GM21515 (cell line): ENCODE measurements around the gene PRRT1B.

Experiments
- ATAC-seq: cut with Tn5 transposase; IDR thresholded peaks from one replicate; pipeline ENCODE4 v1.9.1; 2021; ENCODE audit not compliant: unreplicated experiment

Gene PRRT1B

GRCh38 chr9:131522257-131523085 is 22.9 kb upstream of the PRRT1B start:
- ATAC-seq = no peak

- ATAC-seq = no peak
These were observed 22.3 kb upstream of the PRRT1B start for GRCh38 chr9:131523086-131523388.

DNA sequence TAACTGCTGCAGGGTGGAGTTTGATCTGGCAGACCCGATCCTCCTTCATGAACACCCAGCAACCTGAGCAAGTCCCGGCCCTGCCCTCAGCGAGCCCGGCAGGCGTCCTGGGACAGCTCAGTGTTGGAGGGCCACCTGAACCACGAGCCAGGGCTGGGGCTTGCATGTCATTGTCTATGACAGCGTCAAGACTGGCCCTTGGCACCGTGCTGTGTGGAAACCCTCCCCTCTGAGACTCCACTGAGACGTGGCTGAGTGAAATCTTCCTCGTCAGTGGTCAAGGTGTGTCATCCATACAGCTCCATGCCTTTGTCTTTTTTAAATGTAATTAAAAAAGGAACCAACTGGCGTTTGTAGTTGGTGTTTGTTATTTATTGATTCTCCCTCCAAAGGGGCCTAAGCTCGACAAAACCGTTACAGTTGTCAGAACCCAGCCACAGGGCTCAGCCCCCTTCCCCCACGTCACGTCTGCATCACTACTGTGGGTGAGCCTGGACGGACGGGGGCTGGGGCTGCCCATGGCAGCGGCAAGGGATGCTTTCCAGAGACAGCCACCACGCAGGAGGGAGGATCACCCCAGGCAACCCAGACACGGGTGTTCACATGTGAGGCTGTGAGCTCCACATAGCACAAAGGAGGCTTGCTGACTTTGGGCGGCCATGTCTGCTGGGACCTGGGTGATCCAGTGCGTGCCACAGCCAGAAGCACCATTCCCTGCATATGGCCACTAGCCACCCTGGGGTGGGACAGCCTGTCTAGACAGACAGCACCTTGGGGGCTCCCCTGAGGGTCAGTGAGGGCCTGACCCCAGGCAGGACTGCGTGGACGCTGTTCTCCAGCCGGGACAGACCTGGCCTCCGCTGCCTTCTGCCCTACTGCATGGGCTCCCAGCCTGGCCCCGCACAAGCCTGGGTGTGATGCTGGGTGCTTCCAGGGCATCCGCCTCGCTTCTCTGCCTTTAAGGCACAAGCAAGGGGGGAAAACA is 21.6 kb upstream of the PRRT1B start:
- no peak for ATAC-seq

DNA sequence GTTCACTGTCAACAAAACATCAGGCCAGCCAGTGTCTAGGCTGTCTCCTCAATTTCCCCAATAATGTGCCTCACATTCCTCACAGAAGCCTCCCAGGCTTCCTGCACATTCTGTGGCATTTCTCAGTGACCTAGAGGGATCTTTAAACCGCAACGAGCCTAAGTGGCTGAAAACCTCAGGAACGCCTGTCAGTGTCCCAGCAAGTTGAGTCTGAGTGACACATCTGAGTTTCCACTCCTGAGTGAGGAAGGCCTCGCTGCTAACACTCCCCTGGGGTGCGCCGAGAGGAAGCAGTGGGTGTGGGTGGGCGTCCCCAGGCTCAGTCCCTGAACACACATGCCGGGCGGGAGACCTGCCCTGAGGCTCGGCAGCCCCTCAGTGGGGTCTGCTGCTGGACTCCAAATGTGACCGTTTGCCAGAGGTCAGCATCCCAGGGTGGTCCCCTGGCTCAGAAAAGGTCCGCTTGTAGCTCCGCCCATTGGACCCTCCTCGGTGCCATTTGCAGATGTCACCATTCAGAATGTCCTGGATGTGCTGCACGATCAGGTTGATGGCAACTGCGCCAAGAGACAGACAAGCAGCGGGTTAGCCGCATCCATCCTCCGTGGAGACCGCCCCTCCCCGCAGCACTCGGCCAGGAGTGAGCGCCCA is 20.5 kb upstream of the PRRT1B start:
- ATAC-seq = no peak

DNA sequence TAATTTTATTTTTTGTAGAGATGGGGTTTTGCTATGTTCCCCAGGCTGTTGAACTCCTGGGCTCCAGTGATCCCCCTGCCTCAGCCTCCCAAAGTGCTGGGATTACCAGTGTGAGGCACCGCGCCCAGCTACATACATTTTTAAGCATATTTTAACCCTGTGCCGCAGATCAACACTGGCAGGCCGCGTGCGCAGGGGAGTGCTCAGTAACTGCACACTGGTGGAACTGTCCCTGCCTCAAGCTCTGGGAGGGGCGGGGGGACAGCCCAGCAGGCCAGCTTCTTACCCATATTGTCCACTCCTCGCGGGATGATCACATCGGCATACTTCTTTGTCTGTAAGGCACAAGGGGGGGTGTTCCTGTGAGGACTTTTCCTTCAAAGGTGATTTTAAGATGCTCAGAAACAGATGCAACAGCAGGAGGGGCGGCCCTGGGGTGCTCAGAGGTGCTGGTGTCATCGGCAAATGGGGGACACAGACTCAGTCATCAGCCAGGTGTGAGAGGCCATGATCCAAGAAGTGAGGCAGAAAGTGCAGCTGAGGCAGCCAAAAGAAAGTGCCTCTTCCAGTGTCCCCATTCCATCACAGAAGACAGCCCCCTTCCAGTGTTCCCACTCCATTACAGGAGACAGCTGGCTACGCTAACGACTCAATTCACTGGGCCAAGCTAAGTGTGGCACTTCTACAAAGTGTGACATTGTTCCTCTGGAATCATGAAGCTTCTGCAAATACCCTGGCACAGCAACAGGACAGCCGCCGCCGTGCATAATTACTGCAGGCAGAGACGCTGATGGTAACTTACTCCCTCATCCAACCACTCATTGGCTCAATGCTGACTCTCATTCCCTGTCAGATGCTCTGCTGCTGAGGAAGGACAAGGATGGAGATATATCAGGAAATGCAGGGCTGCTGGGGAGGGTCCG is 19.4 kb upstream of the PRRT1B start:
- ATAC-seq = no peak

- ATAC-seq = no peak
These were observed 17.1 kb upstream of the PRRT1B start for GRCh38 chr9:131528186-131528585.

- ATAC-seq = no peak
These were observed 16.3 kb upstream of the PRRT1B start for GRCh38 chr9:131528886-131529505.

DNA sequence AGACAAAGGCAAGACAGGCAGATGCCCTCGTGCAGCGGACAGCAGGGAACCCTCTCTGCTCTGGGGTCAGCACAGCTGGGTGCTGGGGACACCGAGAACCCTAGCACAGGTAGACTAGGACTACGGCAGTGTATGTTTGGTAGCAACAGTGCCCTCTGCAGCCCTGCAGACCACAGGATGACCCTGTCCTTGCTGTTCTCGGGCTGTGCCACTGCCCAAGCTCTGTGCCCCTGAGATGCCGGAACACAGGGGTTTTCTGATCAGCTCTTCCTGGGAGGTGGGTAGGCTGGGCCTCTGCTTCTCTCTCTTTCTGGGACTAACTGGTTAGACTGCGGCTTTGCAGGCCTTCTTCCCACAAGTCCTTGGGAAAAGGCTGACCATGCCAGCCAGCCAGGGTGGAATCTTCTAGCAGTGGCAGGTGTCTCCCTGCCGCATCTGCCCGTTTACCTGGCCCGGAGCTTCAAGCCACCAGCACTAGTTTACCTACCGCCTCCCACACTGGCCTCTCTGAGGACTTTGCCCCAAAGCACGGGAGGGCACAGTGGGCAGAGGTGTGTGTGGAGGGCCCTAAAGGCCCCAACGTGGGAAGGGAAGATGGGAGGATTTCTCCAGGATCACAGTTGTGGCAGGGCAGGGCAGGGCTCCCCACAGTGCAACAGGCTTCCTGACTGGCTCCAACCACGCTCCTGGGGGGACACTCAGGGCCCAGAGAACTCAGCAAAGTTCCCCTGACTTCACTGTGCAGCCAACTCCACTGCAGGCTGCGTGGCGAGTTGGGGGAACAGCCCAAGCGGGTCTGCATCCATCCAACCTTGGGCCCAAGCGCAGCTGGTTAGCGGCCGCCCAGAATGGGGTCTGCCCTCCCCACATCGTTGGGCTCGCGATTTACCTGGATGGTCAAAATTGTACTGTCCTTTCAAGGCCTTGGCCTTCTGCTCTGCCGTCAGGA is 15.5 kb upstream of the PRRT1B start:
- no peak for ATAC-seq

GRCh38 chr9:131530546-131530919 is 14.8 kb upstream of the PRRT1B start:
- ATAC-seq = peak; percentile 7

GRCh38 chr9:131530920-131531832 is 14.1 kb upstream of the PRRT1B start, which contains the start of gene UCK1:
TSS of gene UCK1 (minus strand) at chr9:131531263. CDS start at chr9:131531174, 89 bp downstream.
- peak; percentile 61 for ATAC-seq

- ATAC-seq = no peak
These were observed 10.5 kb upstream of the PRRT1B start for GRCh38 chr9:131534721-131535237.

DNA sequence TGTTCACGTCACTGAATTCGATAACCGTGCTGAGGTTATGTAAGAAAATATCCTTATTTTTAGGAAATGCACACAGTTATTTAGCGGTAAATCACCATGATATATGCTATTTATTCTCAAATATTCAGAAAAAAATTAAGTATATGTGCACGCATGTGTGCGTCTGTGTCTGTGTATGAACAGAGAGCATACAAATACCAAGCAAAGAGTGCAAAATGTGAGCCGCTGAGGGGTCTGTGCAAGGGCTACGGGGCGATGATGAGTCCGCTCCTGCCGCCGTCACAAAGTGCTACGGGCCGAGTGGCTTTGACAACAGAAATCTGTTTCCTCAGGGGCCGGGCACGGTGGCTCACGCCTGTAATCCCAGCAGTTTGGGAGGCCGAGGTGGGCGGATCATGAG is 7.4 kb upstream of the PRRT1B start:
- ATAC-seq = no peak

- ATAC-seq = no peak
These were observed 6.0 kb upstream of the PRRT1B start for GRCh38 chr9:131539223-131539923.

DNA sequence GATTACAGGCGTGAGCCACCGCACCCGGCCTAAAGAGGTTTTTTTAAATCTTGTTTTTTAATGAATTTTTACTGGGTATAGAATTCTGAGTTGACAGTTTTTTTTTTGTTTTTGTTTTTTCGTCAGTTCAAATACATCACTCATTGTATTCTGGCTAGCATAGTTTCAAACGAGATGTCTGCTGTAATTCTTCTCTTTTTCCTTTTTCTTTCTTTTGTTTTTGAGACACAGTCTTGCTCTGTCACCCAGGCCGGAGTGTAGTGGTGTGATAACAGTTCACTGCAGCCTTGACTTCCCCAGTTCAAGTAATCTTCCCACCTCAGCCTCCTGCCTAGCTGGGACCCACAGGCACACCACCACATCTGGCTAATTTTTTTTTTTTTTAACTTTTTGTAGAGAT is 2.2 kb upstream of the PRRT1B start:
- no peak for ATAC-seq

DNA sequence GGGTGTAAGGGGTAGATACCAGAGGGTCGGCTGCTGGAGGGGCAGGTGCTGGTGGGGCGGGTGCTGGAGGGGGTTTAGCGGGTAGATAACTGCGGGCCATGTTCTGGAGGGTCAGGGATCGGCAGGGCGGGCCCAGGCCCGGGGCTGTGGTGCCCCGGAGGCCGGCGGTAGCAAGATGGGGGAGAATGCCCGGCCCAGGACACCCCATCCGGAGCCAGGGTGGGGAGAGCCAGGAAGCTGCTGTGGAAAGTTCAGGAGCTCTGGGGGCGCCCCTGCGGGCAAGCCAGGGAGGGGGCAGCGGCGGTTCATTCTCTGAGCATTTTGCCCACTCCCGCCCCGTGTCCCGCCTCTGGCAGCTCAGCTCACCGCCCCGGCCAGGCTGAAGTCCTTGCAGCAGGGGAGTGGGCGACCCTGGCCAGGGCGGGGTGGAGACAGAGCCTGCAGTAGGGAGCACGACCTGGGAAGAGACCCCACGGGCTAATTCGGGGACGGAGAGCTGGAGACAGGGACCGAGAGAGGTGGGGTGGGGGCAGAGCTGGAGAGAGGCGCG is 538 bp downstream of the PRRT1B start:
- ATAC-seq = no peak

- ATAC-seq = no peak
These were observed 1.2 kb downstream of the PRRT1B start for GRCh38 chr9:131546336-131547084.
